Natural killer cell (primary cell): ENCODE measurements around the gene YPEL2. TPM values are rescaled to one million over a fixed set of nuclear protein-coding genes. Genes with fewer than 3 reads are reported as not detected.
A peak's percentile ranks its signal among the peaks of the same experiment; 100 is the strongest.
"Not testable (repeated sequence)": the region's sequence is repeated elsewhere in the genome, so short reads cannot be mapped to it uniquely, and the experiment has no call there.

Experiments
- ATAC-seq, 3 donors: fragments of 150-1000 bp in 2 of 3; fragments of 200-7000 bp in 1 of 3; cut with Tn5 transposase; 1 replicate in 1 of 3; 2 replicates in 2 of 3; pipeline ENCODE4 v1.10.0; 2021; ENCODE audit warnings: mild to moderate bottlenecking in 2 of 3, moderate library complexity in 2 of 3
- DNase-seq, 2 donors: peaks; one replicate each; pipeline versions ENCODE4 v3.0.0 to v3.0.0-alpha.2; 2013 to 2021; ENCODE audit warnings: mixed read lengths in 1 of 2
- H3K27ac ChIP-seq: one replicate; pipeline ENCODE4 v1.5.1; 2013; ENCODE audit warnings: mild to moderate bottlenecking, low read length
- H3K27me3 ChIP-seq: one replicate; pipeline ENCODE4 v1.6.1; 2013; ENCODE audit warnings: low read length; ENCODE audit not compliant: control insufficient read depth, insufficient read depth
- H3K36me3 ChIP-seq: one replicate; pipeline ENCODE4 v1.6.1; 2013; ENCODE audit warnings: low read length; ENCODE audit not compliant: control insufficient read depth, insufficient read depth
- H3K4me1 ChIP-seq: one replicate; pipeline ENCODE4 v1.6.1; 2013; ENCODE audit warnings: low read length; ENCODE audit not compliant: control insufficient read depth, insufficient read depth
- H3K4me3 ChIP-seq: one replicate; pipeline ENCODE4 v1.5.1; 2013; ENCODE audit warnings: low read length
- H3K9me3 ChIP-seq: one replicate; pipeline ENCODE4 v1.6.1; 2013; ENCODE audit warnings: low read length; ENCODE audit not compliant: control insufficient read depth, insufficient read depth
- H3K27ac Mint-ChIP-seq, 2 donors: one replicate each; pipeline ENCODE4 v1.8.0; 2022; ENCODE audit warnings: mild to moderate bottlenecking in 2 of 2, mixed read lengths in 2 of 2, moderate library complexity in 1 of 2
- H3K27me3 Mint-ChIP-seq, 2 donors: one replicate each; pipeline ENCODE4 v1.8.0; 2022; ENCODE audit warnings: low read depth in 2 of 2, mixed read lengths in 2 of 2
- H3K36me3 Mint-ChIP-seq: one replicate; pipeline ENCODE4 v1.8.0; 2022; ENCODE audit warnings: mixed read lengths
- H3K4me1 Mint-ChIP-seq, 2 donors: one replicate each; pipeline ENCODE4 v1.8.0; 2022; ENCODE audit warnings: mixed read lengths in 2 of 2
- H3K4me3 Mint-ChIP-seq: one replicate; pipeline ENCODE4 v1.8.0; 2022; ENCODE audit warnings: mild to moderate bottlenecking, moderate library complexity, mixed read lengths
- H3K9me3 Mint-ChIP-seq, 2 donors: one replicate each; pipeline ENCODE4 v1.8.0; 2022; ENCODE audit warnings: mixed read lengths in 2 of 2
- CTCF ChIP-seq: fragments of 200-600 bp; IDR thresholded peaks from one replicate; pipeline ENCODE4 v1.8.0; 2022; ENCODE audit warnings: antibody characterized with exemption
- WGBS: methylation state at CpG from one replicate; pipeline ENCODE4 v1.1.7; 2013; ENCODE audit warnings: missing lambda C conversion rate; ENCODE audit not compliant: insufficient coverage; 5-methylcytosine and 5-hydroxymethylcytosine counted together
- intact Hi-C: fragments of 100-400 bp; cut with micrococcal nuclease; formaldehyde crosslinking; loops from one replicate; pipeline ENCODE4 v1.14.2; 2022
- total RNA-seq, 4 donors: library from RNA; stranded (reverse); fragments of 120-200 nt in 1 of 4; gene quantifications; one replicate each; pipeline versions ENCODE4 v1.2.3 to v1.2.4, GENCODE V29; 2013 to 2022

The YPEL2 gene
- total RNA-seq, 3 donors from 2014 or later (not counting 1 experiment from before 2014, with no cell fraction given), result 30.5 to 35.6 (median 33.5) TPM

DNA sequence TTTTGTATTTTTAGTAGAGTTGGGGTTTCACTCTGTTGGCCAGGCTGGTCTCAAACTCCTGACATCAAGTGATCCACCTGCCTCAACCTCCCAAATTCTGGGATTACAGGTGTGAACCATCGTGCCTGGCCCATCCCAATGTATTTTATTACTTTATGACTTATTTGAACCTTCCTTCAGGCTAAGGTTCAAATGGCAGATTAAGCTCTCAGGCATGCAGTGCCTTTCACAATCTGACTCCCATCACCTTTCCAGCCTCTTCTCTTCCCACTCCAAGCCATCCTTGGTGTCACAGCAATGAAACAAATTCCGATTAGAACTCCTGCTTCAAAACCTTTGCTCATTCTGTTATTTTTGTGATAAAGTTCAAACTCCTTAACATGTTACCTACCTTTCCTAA is 26.6 kb upstream of the YPEL2 start:
- DNase-seq (no peak), ATAC-seq (no peak)
- TF ChIP-seq CTCF, result no peak
- Histone ChIP-seq H3K27me3 (no peaks in the 10 kb centered on the region), H3K4me3 (no peak overlapping the region), H3K9me3 (no peaks in the 10 kb centered on the region), H3K27ac (no peak overlapping the region), H3K36me3 (no peaks in the 10 kb centered on the region), H3K4me1 (no peaks in the 10 kb centered on the region)
- Mint-ChIP-seq H3K27me3 (peaks cover 0 to 8% of the 10 kb centered on the region in 2 donors), H3K4me1 (no peaks in the 10 kb centered on the region), H3K4me3 (no peak overlapping the region), H3K9me3 (no peaks in the 10 kb centered on the region), H3K27ac (no peak overlapping the region), H3K36me3 (no peaks in the 10 kb centered on the region)
- intact Hi-C loops, result no loop called here
- 90% methylated on average over 2 of the region's 2 CpGs for WGBS

- WGBS, result 82% methylated on average over 6 of the region's 6 CpGs
- intact Hi-C loops, result loop anchor here (5.0 kb wide), 1 partner anchor 212 kb away; no protein-coding TSS in a partner anchor
- no peaks in the 10 kb centered on the region for H3K36me3 Mint-ChIP-seq
- H3K27ac Mint-ChIP-seq, result no peak overlapping the region
- DNase-seq (no peak), ATAC-seq (no peak)
- Histone ChIP-seq H3K27me3 (no peaks in the 10 kb centered on the region), H3K9me3 (no peaks in the 10 kb centered on the region), H3K4me1 (no peaks in the 10 kb centered on the region), H3K4me3 (no peak overlapping the region), H3K36me3 (no peaks in the 10 kb centered on the region), H3K27ac (no peak overlapping the region)
- no peak overlapping the region for H3K4me3 Mint-ChIP-seq
- H3K9me3 Mint-ChIP-seq, result no peaks in the 10 kb centered on the region
- TF ChIP-seq CTCF, result no peak
- H3K4me1 Mint-ChIP-seq, result peaks cover 5% of the 10 kb centered on the region in 2 donors
- no peaks in the 10 kb centered on the region for H3K27me3 Mint-ChIP-seq
Observed at GRCh38 chr17:59310263-59310920, 21.1 kb upstream of the YPEL2 start.

- H3K4me1 ChIP-seq, result no peaks in the 10 kb centered on the region
- H3K27ac Mint-ChIP-seq, result no peak overlapping the region
- H3K9me3 ChIP-seq, result no peaks in the 10 kb centered on the region
- no peak overlapping the region for H3K4me3 ChIP-seq
- intact Hi-C loops, result loop anchor here (1.0 to 5.0 kb wide), 2 partner anchors 130 to 211 kb away; no protein-coding TSS in a partner anchor
- ATAC-seq (peak; percentile 91 to 99 (median 99)), DNase-seq (peak in 1 of 2 donors; percentile 81)
- no peak overlapping the region for H3K4me3 Mint-ChIP-seq
- no peaks in the 10 kb centered on the region for H3K36me3 ChIP-seq
- TF ChIP-seq CTCF, result peak; percentile 84
- no peaks in the 10 kb centered on the region for H3K9me3 Mint-ChIP-seq
- 3% methylated on average over 4 of the region's 5 CpGs for WGBS
- no peaks in the 10 kb centered on the region for H3K36me3 Mint-ChIP-seq
- no peaks in the 10 kb centered on the region for H3K27me3 ChIP-seq
- peaks cover 5% of the 10 kb centered on the region in 2 donors for H3K4me1 Mint-ChIP-seq
- H3K27ac ChIP-seq, result no peak overlapping the region
- no peaks in the 10 kb centered on the region for H3K27me3 Mint-ChIP-seq
Observed at GRCh38 chr17:59311051-59311468, 20.4 kb upstream of the YPEL2 start.

DNA sequence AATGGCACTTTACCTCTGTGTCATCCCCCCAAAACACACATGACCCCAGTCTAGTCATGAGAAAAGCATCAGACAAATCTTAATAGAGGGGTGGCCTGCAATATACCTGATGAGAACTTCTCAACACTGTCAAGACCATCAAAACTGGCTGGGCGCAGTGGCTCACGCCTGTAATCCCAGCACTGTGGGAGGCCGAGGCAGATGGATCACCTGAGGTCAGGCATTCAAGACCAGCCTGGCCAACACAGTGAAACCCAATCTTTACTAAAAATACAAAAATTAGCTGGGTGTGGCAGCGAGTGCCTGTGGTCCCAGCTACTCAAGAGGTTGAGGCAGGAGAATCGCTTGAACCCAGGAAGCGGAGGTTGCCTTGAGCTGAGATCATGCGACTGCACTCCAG is 19.9 kb upstream of the YPEL2 start:
- H3K4me1 ChIP-seq, H3K36me3 Mint-ChIP-seq, H3K4me3 ChIP-seq, H3K27ac Mint-ChIP-seq, ATAC-seq, H3K36me3 ChIP-seq, H3K4me1 Mint-ChIP-seq, H3K27me3 ChIP-seq, DNase-seq, H3K4me3 Mint-ChIP-seq, H3K27me3 Mint-ChIP-seq, H3K9me3 Mint-ChIP-seq, H3K9me3 ChIP-seq, H3K27ac ChIP-seq: not testable (repeated sequence)
- intact Hi-C loops, result loop anchor here (1.0 to 5.0 kb wide), 2 partner anchors 130 to 211 kb away; no protein-coding TSS in a partner anchor
- 95% methylated on average over 7 of the region's 7 CpGs for WGBS
